HG03196 (cell line): ENCODE data around the gene NANOS3.

ENCODE experiments used
- ATAC-seq: cut with Tn5 transposase; IDR thresholded peaks from one replicate; pipeline ENCODE4 v1.9.1; 2021; ENCODE audit not compliant: unreplicated experiment

NANOS3 gene

DNA sequence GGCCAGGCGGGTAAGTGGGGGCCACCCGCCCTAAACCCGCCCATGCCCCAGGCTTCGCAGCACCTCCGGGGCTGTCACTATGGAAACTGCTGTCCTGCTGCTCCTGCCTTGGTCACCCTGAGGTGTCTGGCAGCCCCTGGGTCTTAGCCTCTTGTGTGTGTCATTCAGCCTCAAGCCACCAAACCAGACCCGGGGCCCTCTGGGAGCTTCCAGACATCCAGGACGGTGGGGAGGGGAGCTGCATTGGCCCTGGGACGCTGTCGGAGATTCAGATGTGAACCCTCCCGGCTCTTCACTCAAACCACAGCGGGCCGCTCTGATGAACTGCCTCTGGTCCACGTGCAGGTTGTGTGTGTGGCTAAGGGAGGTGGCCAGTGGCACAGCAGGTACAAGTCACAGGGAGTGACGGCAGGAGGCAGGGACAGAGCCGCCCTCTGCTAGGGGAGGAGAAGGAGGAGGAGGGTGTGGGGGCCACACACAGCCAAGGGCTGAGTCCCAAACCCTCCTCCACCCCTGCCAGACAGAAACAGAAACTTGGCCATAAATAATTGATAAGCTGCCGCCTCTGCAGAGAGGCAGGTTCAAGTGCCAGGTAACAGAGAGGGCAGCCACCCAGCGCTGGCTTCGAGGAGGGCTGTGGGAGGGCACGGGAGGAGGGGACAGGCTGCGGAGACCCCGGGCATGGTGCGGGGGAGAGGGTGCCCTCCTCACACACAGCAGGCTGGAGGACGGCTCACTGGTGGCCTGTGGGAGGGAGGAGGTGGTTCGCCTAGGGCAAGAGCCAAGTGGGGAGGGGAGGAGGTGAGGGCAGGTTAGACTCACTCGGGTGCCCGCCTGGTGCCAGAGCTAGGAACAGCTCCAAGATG is 8.0 kb downstream of the NANOS3 start:
- no peak for ATAC-seq

DNA sequence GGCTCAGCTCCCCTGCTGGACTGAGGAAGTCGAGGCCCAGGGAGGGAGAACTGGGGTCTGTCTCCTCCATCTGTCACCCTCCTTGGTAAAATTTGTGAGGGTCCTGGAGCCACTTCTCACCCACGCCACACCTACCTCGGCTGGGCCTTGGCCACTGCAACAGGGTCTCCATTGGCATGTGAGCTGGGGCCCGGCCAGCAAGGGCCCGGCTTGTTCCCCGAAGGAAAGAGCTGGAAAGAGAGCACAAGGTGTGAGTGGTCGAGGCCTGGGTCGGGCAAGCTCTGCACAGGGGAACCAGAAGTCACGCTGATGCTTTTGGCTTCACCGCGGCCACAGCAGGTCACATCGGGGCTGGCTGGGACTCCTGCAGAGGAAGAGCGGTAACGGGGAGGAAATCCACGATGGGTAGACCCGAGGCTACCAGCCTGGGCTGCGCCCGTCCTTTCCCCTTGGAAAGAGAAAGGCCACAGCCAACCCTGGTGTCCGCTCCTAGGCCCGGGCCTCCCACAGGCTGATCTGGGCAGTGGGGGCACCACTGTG is 9.0 kb downstream of the NANOS3 start:
- ATAC-seq = no peak

GRCh38 chr19:13887018-13887436 is 10.1 kb downstream of the NANOS3 start:
- no peak for ATAC-seq

GRCh38 chr19:13887517-13887916 is 10.6 kb downstream of the NANOS3 start:
- no peak for ATAC-seq

DNA sequence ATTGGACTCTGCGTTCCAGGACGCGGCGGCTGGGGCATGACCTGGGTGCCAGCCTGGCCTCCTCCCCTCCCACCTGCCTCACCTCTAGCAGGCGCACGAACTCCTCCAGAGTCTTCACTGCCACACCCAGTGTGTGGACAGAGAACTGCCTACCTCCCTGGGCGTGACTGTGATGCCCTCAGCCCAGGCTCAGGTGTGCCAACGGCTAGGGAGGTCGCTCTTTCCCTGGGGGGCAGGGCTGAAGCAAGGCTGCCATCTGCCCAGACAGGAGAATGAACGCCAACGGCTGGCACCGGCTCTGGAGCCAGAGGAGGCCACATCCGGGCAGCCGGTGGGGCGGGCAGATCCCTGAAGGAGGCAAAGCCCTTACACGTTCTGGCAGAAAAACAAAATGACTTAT is 11.3 kb downstream of the NANOS3 start:
- ATAC-seq = no peak

DNA sequence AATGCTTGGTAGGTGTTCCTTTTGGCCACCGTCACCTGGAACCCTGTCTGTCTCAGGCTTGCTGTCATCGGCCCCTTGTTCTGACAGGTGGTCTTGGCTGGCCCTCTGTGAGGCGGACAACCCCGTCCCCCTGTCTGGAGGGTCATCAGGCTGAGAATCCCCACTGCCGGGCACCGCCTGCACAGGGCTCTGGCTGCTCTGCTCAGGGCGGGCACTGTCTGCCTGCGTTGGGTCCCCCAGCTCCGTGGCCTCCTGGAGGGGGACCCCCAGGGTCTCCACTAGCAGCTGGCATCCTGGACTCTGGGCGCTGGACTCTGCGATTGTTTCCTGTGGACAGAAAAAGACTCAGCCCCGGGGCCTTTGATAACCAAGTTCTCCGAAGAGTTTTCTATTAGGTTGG is 13.2 kb downstream of the NANOS3 start:
- ATAC-seq = no peak

DNA sequence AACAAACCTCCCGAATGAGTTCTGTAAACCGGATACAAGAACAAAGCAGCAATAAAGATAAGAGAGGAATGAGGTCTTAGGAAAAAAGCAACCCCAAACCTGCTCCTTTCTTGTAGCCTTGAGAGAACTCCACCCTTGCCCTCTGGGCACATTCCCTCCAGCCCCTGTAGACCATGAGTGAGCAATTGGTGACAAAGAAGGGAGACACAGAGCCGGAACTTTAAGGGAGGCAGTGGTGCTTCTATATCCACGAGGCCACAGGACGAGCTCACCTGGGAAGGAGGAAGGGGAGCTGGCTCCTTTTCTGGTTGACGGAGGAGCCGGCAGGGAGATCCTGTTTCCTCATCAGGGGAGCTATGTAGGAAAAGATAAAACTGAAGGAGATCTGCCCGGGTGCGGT is 15.9 kb downstream of the NANOS3 start:
- ATAC-seq = no peak

GRCh38 chr19:13894552-13894951 is 17.6 kb downstream of the NANOS3 start:
- no peak for ATAC-seq

DNA sequence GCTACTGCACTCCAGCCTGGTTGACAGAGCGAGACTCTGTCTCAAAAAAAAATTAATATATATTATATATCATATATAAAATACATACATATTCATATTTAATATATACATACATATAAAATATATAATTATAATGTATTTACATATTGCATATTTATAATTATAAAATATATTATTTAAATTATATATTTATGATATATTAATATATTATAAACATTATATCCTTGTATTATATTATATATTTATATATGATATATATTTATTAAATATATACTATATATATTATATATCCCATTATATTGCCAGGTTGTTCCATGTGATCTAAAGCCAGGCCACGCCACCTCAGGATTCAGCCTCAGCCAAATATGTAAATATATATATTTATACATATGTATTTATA is 19.3 kb downstream of the NANOS3 start:
- no peak for ATAC-seq

DNA sequence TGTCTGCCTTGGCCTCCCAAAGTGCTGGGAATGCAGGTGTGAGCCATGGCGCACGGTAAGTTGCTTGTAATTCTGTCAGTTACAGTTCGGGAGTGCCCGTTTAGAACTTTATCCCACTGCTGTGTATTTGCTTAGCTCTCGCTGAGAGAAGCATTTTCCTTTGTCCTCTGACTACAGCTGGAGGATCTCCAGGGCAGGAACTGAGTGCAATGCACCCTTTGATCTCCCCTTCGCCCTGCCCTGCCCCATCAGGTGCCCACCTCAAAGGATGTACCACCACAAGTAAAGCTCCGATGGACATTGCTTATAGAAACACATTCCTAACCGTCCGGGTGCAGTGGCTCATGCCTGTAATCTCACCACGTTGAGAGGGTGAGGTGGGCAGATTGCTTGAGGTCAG is 22.5 kb downstream of the NANOS3 start:
- no peak for ATAC-seq

DNA sequence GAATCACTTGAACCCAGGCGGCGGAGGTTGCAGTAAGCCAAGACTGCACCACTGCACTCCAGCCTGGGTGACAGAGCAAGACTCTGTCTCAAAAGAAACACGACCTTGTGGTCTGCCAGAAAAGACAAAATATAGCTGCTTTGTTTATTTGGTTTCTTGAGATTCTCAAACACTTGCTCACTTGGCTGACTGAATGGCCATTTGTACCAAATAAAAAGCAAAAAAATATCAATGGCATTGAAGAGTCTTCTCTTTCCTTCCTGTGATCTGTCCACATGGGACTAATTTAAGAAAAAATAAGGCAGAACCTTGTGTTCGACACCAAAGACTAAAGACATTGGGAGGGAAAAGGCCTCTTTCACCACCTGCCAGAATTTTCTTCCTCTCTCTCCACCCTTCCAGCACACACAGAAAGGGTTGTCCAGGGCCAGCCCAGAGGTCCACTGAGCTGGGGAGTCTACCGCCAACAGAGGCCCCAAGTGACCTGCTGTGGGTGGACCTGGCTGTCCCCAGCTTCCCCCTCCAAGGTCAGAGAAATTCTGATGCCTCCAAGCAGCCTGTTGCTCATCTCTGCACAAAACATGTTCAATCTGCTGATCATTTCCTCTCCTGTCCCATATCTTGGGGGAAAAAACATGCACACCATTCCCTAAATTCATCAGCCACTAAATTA is 23.1 kb downstream of the NANOS3 start:
- no peak for ATAC-seq

DNA sequence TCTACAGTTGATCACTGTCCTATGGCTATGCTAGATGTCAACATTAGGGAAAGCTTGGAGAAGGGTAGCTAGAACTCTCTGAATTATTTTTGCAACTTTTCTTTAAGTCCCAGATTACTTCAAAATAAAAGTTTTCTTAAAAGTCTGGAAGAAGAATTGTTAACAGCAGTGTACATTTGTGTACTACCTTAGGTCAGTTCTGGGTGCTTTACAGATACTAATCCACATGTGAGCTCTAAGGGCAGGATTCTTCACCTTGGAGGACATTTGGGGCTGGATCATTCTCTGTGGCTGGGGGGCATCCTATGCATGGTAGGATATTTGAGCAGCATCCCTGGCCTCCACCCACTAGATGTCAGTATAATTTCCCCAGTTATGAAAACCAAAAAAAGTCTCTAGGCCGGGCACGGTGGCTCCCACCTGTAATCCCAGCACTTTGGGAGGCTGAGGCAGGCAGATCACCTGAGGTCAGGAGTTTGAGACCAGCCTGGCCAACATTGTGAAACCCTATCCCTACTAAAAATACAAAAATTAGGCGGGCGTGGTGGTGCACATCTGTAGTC is 26.1 kb downstream of the NANOS3 start:
- ATAC-seq = no peak

GRCh38 chr19:13905634-13906520 is 28.9 kb downstream of the NANOS3 start, which contains the start of the genes BRME1 and CC2D1A:
TSS of gene BRME1 (minus strand) at chr19:13906117. CDS start at chr19:13904892, 1,225 bp downstream.
TSS of gene CC2D1A (plus strand) at chr19:13906201. CDS start at chr19:13906442, 241 bp downstream.
- ATAC-seq = peak; percentile 84

- peak; percentile 15 for ATAC-seq
Measured at GRCh38 chr19:13906521-13906904, 29.6 kb downstream of the NANOS3 start.

GRCh38 chr19:13906910-13907309 is 30.0 kb downstream of the NANOS3 start:
- peak; percentile 5 for ATAC-seq

- ATAC-seq = no peak
Measured at GRCh38 chr19:13908674-13909073, 31.7 kb downstream of the NANOS3 start.

GRCh38 chr19:13909430-13909829 is 32.5 kb downstream of the NANOS3 start:
- ATAC-seq = no peak

GRCh38 chr19:13913352-13913751 is 36.4 kb downstream of the NANOS3 start:
- ATAC-seq = no peak

DNA sequence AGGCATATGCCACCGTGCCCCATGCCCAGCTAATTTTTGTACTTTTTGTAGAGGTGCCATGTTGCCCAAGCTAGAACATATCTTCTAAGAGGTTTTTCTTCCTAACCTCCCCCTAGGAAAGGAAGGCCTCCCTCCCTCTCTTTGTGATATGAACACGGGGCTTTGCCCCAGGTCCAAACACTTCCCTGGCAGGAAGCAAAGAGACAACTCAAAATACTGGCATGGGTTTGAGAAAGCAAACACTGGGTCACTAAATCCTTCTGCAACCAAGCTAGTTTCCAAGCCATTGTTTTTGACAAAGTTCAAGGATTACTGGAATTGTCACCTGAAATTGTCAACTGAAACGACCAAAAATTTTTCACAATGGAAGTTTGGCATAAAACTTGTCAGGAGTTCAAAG is 37.8 kb downstream of the NANOS3 start:
- no peak for ATAC-seq

- no peak for ATAC-seq
Measured at GRCh38 chr19:13917888-13918406, 41.0 kb downstream of the NANOS3 start.
